Epithelial cell of esophagus (primary cell): ENCODE results near the gene DYSF.
A peak's percentile ranks its signal among the peaks of the same experiment; 100 is the strongest.

Source experiments
- DNase-seq: peaks from one replicate; pipeline ENCODE4 v3.0.0; 2010; ENCODE audit warnings: low read depth
- H3K4me3 ChIP-seq: 2 replicates; pipeline ENCODE4 v1.5.1; 2011; ENCODE audit warnings: mild to moderate bottlenecking, low read length, control low read depth
- CTCF ChIP-seq: IDR thresholded peaks from 2 replicates; pipeline ENCODE4 v1.5.1; 2011; ENCODE audit warnings: low read depth, mild to moderate bottlenecking, low read length, control low read depth, inconsistent platforms; ENCODE audit not compliant: insufficient read depth; ENCODE audit errors: missing control alignments

Gene DYSF

DNA sequence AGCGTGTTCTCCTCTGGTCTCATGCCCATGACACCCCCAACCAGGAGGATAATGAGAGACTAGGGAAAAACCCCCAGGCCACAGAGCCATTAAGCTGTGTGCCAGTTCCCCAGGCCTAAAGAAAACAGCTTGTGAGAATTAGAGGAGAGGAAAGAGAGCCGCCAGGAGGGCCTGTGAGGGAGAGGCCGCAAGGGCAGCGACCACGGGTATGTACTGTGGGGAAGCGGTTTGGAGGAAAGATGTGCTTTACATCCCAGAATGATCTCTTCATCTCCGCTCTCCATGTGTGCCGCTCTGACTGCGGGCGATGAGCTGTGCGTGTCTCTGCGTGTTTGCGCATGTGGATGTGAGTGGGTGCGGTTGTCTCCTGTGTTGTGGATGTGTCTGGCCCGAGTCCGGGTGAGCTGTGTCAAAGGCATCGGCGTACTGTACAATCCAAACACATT is 82.9 kb downstream of the DYSF start:
- no peak for TF ChIP-seq CTCF
- DNase-seq, result peak; percentile 70
- H3K4me3 ChIP-seq, result no peak overlapping the region

- TF ChIP-seq CTCF, result no peak
- H3K4me3 ChIP-seq, result no peak overlapping the region
- DNase-seq, result no peak
Measured at GRCh38 chr2:71538241-71538640, 84.9 kb downstream of the DYSF start.

DNA sequence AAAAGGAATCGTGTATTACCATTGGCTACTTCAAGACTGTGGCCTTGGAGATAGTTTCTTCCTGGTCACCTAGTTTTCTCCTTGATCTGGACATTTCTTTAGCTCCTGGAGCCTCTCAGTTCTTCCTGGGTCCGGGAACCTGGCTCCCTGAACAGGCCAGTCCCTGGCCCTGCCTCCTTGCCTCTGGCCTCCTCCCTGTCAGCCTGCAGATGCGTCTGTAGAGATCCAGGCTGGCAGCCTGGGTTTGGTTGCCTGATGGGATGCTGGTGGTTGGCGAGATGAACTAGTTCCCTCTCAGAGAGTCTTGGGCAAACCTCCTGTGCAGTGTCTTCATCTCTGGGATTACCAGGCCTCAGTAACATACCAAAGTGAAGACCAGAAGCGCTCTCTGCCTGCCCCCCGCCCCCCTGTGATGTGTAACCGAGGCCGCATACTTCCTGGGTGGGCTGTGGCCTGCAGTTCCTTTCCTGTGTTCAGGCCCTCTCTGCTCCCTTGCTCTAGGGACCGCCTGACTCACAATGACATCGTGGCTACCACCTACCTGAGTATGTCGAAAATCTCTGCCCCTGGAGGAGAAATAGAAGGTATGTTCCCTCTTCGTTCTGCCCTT is 85.4 kb downstream of the DYSF start:
- no peak for TF ChIP-seq CTCF
- DNase-seq, result no peak

GRCh38 chr2:71540818-71541217 is 87.5 kb downstream of the DYSF start:
- H3K4me3 ChIP-seq, result no peak overlapping the region
- DNase-seq, result no peak
- TF ChIP-seq CTCF, result no peak

More for the DNA sequence above, 85.4 kb downstream of the DYSF start:
- H3K4me3 ChIP-seq, result no peak overlapping the region

- H3K4me3 ChIP-seq, result no peak overlapping the region
- DNase-seq, result no peak
- no peak for TF ChIP-seq CTCF
Measured at GRCh38 chr2:71544919-71545571, 91.7 kb downstream of the DYSF start.

- DNase-seq, result peak; percentile 66
- no peak overlapping the region for H3K4me3 ChIP-seq
- peak; percentile 78 for TF ChIP-seq CTCF
Measured at GRCh38 chr2:71545572-71546274, 92.4 kb downstream of the DYSF start.
